HepG2 (cell line): ENCODE measurements around the gene ZNF626. TPM values are rescaled to one million over a fixed set of nuclear protein-coding genes. Genes with fewer than 3 reads are reported as not detected.

Source experiments
- ATM ChIP-seq: fragments of 450-650 bp; IDR thresholded peaks from 2 replicates; pipeline ENCODE4 v1.7.1; 2017; ENCODE audit warnings: mild to moderate bottlenecking, borderline replicate concordance
- ATRX ChIP-seq: sonication (generic); formaldehyde crosslinking; IDR thresholded peaks from 2 replicates; pipeline ENCODE4 v1.4.0; 2020; ENCODE audit warnings: missing genetic modification reagents, borderline replicate concordance
- DR1 ChIP-seq: sonication (generic); formaldehyde crosslinking; IDR thresholded peaks from 2 replicates; pipeline ENCODE4 v1.8.0; 2021; ENCODE audit warnings: mild to moderate bottlenecking, missing genetic modification reagents, inconsistent platforms
- ELF4 ChIP-seq: sonication (generic); formaldehyde crosslinking; IDR thresholded peaks from 2 replicates; pipeline ENCODE4 v1.5.0; 2020; ENCODE audit warnings: missing genetic modification reagents, mild to moderate bottlenecking, moderate library complexity, borderline replicate concordance
- GPN1 ChIP-seq: sonication (generic); formaldehyde crosslinking; IDR thresholded peaks from 2 replicates; pipeline ENCODE4 v1.5.1; 2020; ENCODE audit warnings: missing genetic modification reagents, borderline replicate concordance
- KDM2A ChIP-seq: sonication (generic); formaldehyde crosslinking; IDR thresholded peaks from 2 replicates; pipeline ENCODE4 v1.4.0; 2020; ENCODE audit warnings: low read depth, missing genetic modification reagents, borderline replicate concordance
- KDM3A ChIP-seq: IDR thresholded peaks from 2 replicates; pipeline ENCODE4 v1.6.1; 2018; ENCODE audit warnings: low read depth, missing compliant biosample characterization
- PITX1 ChIP-seq: sonication (generic); formaldehyde crosslinking; IDR thresholded peaks from 2 replicates; pipeline ENCODE4 v1.5.1; 2020; ENCODE audit warnings: mild to moderate bottlenecking, missing genetic modification reagents
- PLRG1 ChIP-seq: fragments of 450-650 bp; conservative IDR thresholded peaks from 2 replicates; pipeline ENCODE4 v1.6.1; 2016
- POLR2AphosphoS5 ChIP-seq: IDR thresholded peaks from 2 replicates; pipeline ENCODE4 v1.6.1; 2012; ENCODE audit warnings: low read depth, low read length
- STAG1 ChIP-seq: sonication (generic); formaldehyde crosslinking; IDR thresholded peaks from 2 replicates; pipeline ENCODE4 v1.4.0; 2020; ENCODE audit warnings: missing genetic modification reagents
- YY1 ChIP-seq: IDR thresholded peaks from 2 replicates; pipeline ENCODE4 v1.6.1; 2011; ENCODE audit warnings: low read length, low read depth, moderate library complexity, mild to moderate bottlenecking; ENCODE audit not compliant: insufficient read depth, insufficient replicate concordance
- ZNF260 ChIP-seq: sonication (generic); formaldehyde crosslinking; IDR thresholded peaks from 2 replicates; pipeline ENCODE4 v1.4.0; 2020; ENCODE audit warnings: missing genetic modification reagents, low read depth, mild to moderate bottlenecking, borderline replicate concordance
- ZNF30 ChIP-seq: sonication (generic); formaldehyde crosslinking; IDR thresholded peaks from 2 replicates; pipeline ENCODE4 v1.5.0; 2020; ENCODE audit warnings: mild to moderate bottlenecking, missing genetic modification reagents
- ZNF367 ChIP-seq: sonication (generic); formaldehyde crosslinking; IDR thresholded peaks from 2 replicates; pipeline ENCODE4 v1.4.0; 2020; ENCODE audit warnings: missing genetic modification reagents, borderline replicate concordance
- ZNF629 ChIP-seq: sonication (generic); formaldehyde crosslinking; conservative IDR thresholded peaks from 2 replicates; pipeline ENCODE4 v1.5.0; 2020; ENCODE audit warnings: missing genetic modification reagents
- ZNF713 ChIP-seq: sonication (generic); formaldehyde crosslinking; IDR thresholded peaks from 2 replicates; pipeline ENCODE4 v1.4.0; 2020; ENCODE audit warnings: mild to moderate bottlenecking, missing genetic modification reagents
- ZNF792 ChIP-seq: IDR thresholded peaks from 2 replicates; pipeline ENCODE4 v1.6.1; 2016
- polyA plus RNA-seq, 8 experiments: library from polyadenylated mRNA; depleted of rRNA in 3 of 8; stranded (reverse) in 7 of 8; unstranded in 1 of 8; fragments of >200 nt; fragmentation: Illumina TruSeq in 4 of 8; extraction: Trizol in 4 of 8; gene quantifications; 2 replicates each; pipeline versions ENCODE4 v1.2.1 to v1.2.3, GENCODE V29; 2011 to 2016; ENCODE audit warnings: low read depth in 4 of 8, missing spikeins in 1 of 8, mixed read lengths in 1 of 8; ENCODE audit not compliant: insufficient read depth in 1 of 8
- total RNA-seq, 5 experiments: library from RNA; depleted of rRNA; stranded (reverse); fragments of >200 nt; fragmentation: Illumina TruSeq; extraction: Trizol; gene quantifications; 2 replicates each; pipeline ENCODE4 v1.2.3, GENCODE V29; 2016; ENCODE audit warnings: low read depth in 1 of 5
- TF ChIP-seq, protein P1 (sequence below): sonication (generic); formaldehyde crosslinking; IDR thresholded peaks from 2 replicates; pipeline ENCODE4 v1.5.0; 2020; ENCODE audit warnings: mild to moderate bottlenecking, missing genetic modification reagents, borderline replicate concordance
- TF ChIP-seq, protein P2 (sequence below): sonication (generic); formaldehyde crosslinking; IDR thresholded peaks from 2 replicates; pipeline ENCODE4 v1.5.0; 2020; ENCODE audit warnings: mild to moderate bottlenecking, missing genetic modification reagents, moderate library complexity
- TF ChIP-seq, protein P3 (sequence below), 2 experiments: sonication (generic) in 1 of 2; formaldehyde crosslinking in 1 of 2; IDR thresholded peaks; 2 replicates each; pipeline versions ENCODE4 v1.4.0 to v1.6.1; 2018 to 2020; ENCODE audit warnings: missing genetic modification reagents in 2 of 2, borderline replicate concordance in 1 of 2, low read depth in 1 of 2, mild to moderate bottlenecking in 1 of 2, missing biosample characterization in 1 of 2
- TF ChIP-seq, protein P4 (sequence below): sonication (generic); formaldehyde crosslinking; IDR thresholded peaks from 2 replicates; pipeline ENCODE4 v1.9.0; 2021; ENCODE audit warnings: missing genetic modification reagents, mild to moderate bottlenecking, borderline replicate concordance

Gene ZNF626
- total and polyA plus RNA-seq, 2 of the 13 experiments (the other 11 are each of a cell fraction or from before 2014, with no cell fraction given), result 3.5 to 4.1 TPM

DNA sequence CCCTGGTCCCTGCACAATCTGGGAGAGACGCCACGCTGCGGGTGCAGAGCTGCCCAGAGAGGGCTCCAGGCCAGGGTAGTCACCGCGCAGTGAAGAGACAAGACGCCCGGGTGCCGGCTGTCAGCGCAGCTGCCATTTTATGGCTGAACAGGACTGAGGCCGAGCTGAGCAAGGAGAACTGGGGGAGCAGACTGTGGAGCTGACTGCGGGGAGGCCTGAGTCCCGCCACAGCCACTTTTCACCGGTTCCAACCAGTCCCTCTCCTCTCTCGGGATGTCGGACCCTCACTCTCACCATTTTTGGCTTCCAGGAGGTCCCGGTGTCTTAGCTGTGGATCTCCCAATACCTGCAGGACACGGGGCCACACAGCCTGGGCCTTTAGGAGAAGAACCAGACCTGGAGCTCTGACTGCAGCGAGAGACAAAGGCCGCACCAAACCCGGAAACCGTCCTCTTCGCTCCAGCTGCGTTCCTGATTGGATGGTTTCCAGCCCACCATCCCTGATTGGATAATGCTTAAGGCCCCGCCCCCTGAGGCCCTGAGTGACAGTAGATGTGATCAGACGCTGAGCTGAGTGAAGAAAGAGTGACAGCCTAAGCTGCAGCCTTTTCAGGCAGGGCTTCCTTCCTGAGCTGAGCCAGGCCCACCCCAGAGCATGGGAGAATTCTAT, at the start of gene ZNF626 (continued):
- peak; percentile 82; the same call in 1 of the 2 replicates for TF ChIP-seq ELF4
- TF ChIP-seq KDM3A (CRISPR knock-in tag), result no peak
- TF ChIP-seq, protein P1, sequence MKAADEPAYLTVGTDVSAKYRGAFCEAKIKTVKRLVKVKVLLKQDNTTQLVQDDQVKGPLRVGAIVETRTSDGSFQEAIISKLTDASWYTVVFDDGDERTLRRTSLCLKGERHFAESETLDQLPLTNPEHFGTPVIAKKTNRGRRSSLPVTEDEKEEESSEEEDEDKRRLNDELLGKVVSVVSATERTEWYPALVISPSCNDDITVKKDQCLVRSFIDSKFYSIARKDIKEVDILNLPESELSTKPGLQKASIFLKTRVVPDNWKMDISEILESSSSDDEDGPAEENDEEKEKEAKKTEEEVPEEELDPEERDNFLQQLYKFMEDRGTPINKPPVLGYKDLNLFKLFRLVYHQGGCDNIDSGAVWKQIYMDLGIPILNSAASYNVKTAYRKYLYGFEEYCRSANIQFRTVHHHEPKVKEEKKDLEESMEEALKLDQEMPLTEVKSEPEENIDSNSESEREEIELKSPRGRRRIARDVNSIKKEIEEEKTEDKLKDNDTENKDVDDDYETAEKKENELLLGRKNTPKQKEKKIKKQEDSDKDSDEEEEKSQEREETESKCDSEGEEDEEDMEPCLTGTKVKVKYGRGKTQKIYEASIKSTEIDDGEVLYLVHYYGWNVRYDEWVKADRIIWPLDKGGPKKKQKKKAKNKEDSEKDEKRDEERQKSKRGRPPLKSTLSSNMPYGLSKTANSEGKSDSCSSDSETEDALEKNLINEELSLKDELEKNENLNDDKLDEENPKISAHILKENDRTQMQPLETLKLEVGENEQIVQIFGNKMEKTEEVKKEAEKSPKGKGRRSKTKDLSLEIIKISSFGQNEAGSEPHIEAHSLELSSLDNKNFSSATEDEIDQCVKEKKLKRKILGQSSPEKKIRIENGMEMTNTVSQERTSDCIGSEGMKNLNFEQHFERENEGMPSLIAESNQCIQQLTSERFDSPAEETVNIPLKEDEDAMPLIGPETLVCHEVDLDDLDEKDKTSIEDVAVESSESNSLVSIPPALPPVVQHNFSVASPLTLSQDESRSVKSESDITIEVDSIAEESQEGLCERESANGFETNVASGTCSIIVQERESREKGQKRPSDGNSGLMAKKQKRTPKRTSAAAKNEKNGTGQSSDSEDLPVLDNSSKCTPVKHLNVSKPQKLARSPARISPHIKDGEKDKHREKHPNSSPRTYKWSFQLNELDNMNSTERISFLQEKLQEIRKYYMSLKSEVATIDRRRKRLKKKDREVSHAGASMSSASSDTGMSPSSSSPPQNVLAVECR (CRISPR knock-in tag), result peak; percentile 62; the same call in 1 of the 2 replicates
- no peak for TF ChIP-seq ZNF367 (CRISPR knock-in tag)
- no peak for TF ChIP-seq ATRX
- TF ChIP-seq ZNF629 (CRISPR knock-in tag), result no peak
- TF ChIP-seq ZNF713 (CRISPR knock-in tag), result no peak
- no peak for TF ChIP-seq STAG1 (CRISPR knock-in tag)
- TF ChIP-seq, protein P2, sequence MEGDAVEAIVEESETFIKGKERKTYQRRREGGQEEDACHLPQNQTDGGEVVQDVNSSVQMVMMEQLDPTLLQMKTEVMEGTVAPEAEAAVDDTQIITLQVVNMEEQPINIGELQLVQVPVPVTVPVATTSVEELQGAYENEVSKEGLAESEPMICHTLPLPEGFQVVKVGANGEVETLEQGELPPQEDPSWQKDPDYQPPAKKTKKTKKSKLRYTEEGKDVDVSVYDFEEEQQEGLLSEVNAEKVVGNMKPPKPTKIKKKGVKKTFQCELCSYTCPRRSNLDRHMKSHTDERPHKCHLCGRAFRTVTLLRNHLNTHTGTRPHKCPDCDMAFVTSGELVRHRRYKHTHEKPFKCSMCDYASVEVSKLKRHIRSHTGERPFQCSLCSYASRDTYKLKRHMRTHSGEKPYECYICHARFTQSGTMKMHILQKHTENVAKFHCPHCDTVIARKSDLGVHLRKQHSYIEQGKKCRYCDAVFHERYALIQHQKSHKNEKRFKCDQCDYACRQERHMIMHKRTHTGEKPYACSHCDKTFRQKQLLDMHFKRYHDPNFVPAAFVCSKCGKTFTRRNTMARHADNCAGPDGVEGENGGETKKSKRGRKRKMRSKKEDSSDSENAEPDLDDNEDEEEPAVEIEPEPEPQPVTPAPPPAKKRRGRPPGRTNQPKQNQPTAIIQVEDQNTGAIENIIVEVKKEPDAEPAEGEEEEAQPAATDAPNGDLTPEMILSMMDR (CRISPR knock-in tag), result no peak
- TF ChIP-seq, protein P3, sequence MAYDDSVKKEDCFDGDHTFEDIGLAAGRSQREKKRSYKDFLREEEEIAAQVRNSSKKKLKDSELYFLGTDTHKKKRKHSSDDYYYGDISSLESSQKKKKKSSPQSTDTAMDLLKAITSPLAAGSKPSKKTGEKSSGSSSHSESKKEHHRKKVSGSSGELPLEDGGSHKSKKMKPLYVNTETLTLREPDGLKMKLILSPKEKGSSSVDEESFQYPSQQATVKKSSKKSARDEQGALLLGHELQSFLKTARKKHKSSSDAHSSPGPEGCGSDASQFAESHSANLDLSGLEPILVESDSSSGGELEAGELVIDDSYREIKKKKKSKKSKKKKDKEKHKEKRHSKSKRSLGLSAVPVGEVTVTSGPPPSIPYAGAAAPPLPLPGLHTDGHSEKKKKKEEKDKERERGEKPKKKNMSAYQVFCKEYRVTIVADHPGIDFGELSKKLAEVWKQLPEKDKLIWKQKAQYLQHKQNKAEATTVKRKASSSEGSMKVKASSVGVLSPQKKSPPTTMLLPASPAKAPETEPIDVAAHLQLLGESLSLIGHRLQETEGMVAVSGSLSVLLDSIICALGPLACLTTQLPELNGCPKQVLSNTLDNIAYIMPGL (CRISPR knock-in tag; IDR thresholded peaks at IDR 0.05; ENCODE audit: borderline replicate concordance in 1 of 2, low read depth in 1 of 2), result no peak
- no peak for TF ChIP-seq DR1 (CRISPR knock-in tag)
- no peak for TF ChIP-seq ATM
- no peak for TF ChIP-seq YY1
- no peak for TF ChIP-seq GPN1 (CRISPR knock-in tag)
- no peak for TF ChIP-seq KDM2A (CRISPR knock-in tag)
- TF ChIP-seq ZNF792 (CRISPR knock-in tag), result no peak
- TF ChIP-seq ZNF30 (CRISPR knock-in tag), result no peak
- TF ChIP-seq PITX1 (CRISPR knock-in tag), result no peak
- peak; percentile 82 for TF ChIP-seq POLR2AphosphoS5
- TF ChIP-seq PLRG1, result no peak
- TF ChIP-seq, protein P4, sequence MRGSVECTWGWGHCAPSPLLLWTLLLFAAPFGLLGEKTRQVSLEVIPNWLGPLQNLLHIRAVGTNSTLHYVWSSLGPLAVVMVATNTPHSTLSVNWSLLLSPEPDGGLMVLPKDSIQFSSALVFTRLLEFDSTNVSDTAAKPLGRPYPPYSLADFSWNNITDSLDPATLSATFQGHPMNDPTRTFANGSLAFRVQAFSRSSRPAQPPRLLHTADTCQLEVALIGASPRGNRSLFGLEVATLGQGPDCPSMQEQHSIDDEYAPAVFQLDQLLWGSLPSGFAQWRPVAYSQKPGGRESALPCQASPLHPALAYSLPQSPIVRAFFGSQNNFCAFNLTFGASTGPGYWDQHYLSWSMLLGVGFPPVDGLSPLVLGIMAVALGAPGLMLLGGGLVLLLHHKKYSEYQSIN (CRISPR knock-in tag), result no peak
- TF ChIP-seq ZNF260 (CRISPR knock-in tag), result no peak
